Upper lobe of left lung (tissue), 6 donors: ENCODE measurements around the gene DTWD2. TPM values are rescaled to one million over a fixed set of nuclear protein-coding genes. Genes with fewer than 3 reads are reported as not detected.

ENCODE experiments used
- ATAC-seq, 2 donors: fragments of 200-7000 bp; cut with Tn5 transposase; one replicate each; pipeline ENCODE4 v1.9.1; 2022; ENCODE audit warnings: mild to moderate bottlenecking in 2 of 2, moderate library complexity in 2 of 2; ENCODE audit not compliant: low FRiP score in 2 of 2
- DNase-seq, 2 donors: peaks; one replicate each; pipeline ENCODE4 v3.0.0-alpha.2; 2019 to 2020
- H3K27ac ChIP-seq, 4 donors: fragments of 200-600 bp; sonication (generic); one replicate each; pipeline ENCODE4 v1.5.1; 2016 to 2019
- H3K27me3 ChIP-seq, 4 donors: fragments of 200-600 bp; sonication (generic); one replicate each; pipeline ENCODE4 v1.5.1; 2017 to 2019
- H3K36me3 ChIP-seq, 4 donors: fragments of 200-600 bp; sonication (generic); one replicate each; pipeline ENCODE4 v1.5.1; 2016 to 2019
- H3K4me1 ChIP-seq, 4 donors: fragments of 200-600 bp; sonication (generic); one replicate each; pipeline ENCODE4 v1.5.1; 2018 to 2019
- H3K4me3 ChIP-seq, 4 donors: fragments of 200-600 bp; sonication (generic); one replicate each; pipeline ENCODE4 v1.5.1; 2017 to 2019; ENCODE audit warnings: mild to moderate bottlenecking in 2 of 4, moderate library complexity in 1 of 4
- H3K9me3 ChIP-seq, 4 donors: fragments of 200-600 bp; sonication (generic); one replicate each; pipeline ENCODE4 v1.5.1; 2018 to 2019
- CTCF ChIP-seq, 6 experiments: fragments of 450-650 bp in 4 of 6; fragments of 200-600 bp in 2 of 6; sonication (generic) in 2 of 6; IDR thresholded peaks; one replicate each; pipeline ENCODE4 v1.5.1; 2016 to 2019; ENCODE audit warnings: antibody characterized with exemption in 6 of 6
- EP300 ChIP-seq, 4 donors: sonication (generic); formaldehyde crosslinking; IDR thresholded peaks; one replicate each; pipeline ENCODE4 v1.5.1; 2017; ENCODE audit warnings: antibody characterized with exemption in 4 of 4, control low read depth in 2 of 4
- POLR2A ChIP-seq, 4 donors: fragments of 450-650 bp; IDR thresholded peaks; one replicate each; pipeline ENCODE4 v1.5.1; 2016 to 2017; ENCODE audit warnings: antibody characterized with exemption in 4 of 4, mild to moderate bottlenecking in 2 of 4
- POLR2AphosphoS5 ChIP-seq, 2 donors: sonication (generic); formaldehyde crosslinking; IDR thresholded peaks; one replicate each; pipeline ENCODE4 v1.5.1; 2017; ENCODE audit warnings: antibody characterized with exemption in 2 of 2
- WGBS, 2 donors: methylation state at CpG; one replicate each; pipeline ENCODE4 v1.1.5; 2017 to 2018; 5-methylcytosine and 5-hydroxymethylcytosine counted together
- total RNA-seq, 6 donors: library from RNA; depleted of rRNA in 4 of 6; stranded (reverse); fragments of >200 nt in 4 of 6; gene quantifications; one replicate each; pipeline versions ENCODE4 v1.1.0 to v1.2.1, GENCODE V29; 2016 to 2021
- donor health status: DM: no; HTN: no; CAD: no; lungs with moderate emphysema.
- donor health status: DM: no; HTN: yes; CAD: no; lungs with severe emphysema.

Gene DTWD2
- total RNA-seq, 6 donors from 2014 or later: 7.1 to 14.7 (median 9.5) TPM

DNA sequence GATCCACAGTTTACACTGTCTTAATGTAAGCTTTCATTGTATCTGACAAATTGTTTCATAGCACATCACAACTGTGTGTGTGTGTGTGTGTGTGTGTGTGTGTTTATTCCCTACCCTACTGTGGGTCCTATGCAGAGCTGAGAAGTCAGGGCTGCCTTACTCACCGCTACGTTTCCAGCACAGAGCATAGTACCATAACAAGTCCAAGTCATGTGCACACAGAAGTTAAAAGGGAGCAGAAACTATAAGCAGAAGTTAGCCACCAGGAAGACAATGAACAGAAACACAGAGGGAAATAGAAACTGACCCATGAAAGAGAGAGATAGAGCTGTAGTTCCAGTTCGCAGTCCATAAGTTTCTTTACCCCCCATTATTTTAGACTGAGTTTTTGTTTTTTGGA is 44.3 kb upstream of the DTWD2 start:
- no peaks in the 10 kb centered on the region for H3K27me3 ChIP-seq
- ATAC-seq (peak in 1 of 2 donors; percentile 49), DNase-seq (no peak)
- TF ChIP-seq POLR2A (IDR thresholded peaks at IDR 0.05) (peak in 1 of 4 donors; percentile 12), EP300 (IDR thresholded peaks at IDR 0.05) (no peak), POLR2AphosphoS5 (IDR thresholded peaks at IDR 0.05) (no peak), CTCF (IDR thresholded peaks at IDR 0.05) (no peak)
- no peaks in the 10 kb centered on the region for H3K9me3 ChIP-seq
- no peak overlapping the region for H3K4me3 ChIP-seq
- H3K27ac ChIP-seq: peak overlapping the region in 1 of 4 donors; percentile 23
- H3K36me3 ChIP-seq: no peaks in the 10 kb centered on the region
- 80 to 81% methylated on average over 3 of the region's 3 CpGs for WGBS, 2 donors
- no peaks in the 10 kb centered on the region for H3K4me1 ChIP-seq

DNA sequence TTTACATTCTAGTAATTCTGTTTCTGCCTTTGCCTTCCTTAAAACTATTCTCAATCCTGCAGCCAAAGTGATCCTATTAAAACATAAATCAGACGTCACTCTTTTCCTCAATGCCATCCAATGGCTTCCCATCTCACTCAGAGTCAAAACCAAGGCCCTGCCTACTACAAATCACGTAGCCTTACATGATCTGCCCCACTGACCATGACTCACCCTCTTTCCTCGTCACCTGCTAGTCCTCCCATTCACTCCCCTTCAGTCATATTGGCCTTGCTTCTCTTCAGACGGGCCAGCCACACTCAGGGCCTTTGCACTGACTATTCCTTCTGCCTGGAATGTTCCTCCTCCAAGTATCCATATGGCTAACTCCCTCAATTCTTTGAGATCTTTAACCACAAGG is 43.6 kb upstream of the DTWD2 start:
- DNase-seq (peak in 1 of 2 donors; percentile 41), ATAC-seq (peak in 1 of 2 donors; percentile 47)
- Histone ChIP-seq H3K27me3 (no peaks in the 10 kb centered on the region), H3K4me3 (no peak overlapping the region), H3K27ac (peak overlapping the region in 1 of 4 donors; percentile 11), H3K4me1 (no peaks in the 10 kb centered on the region), H3K9me3 (no peaks in the 10 kb centered on the region), H3K36me3 (no peaks in the 10 kb centered on the region)
- TF ChIP-seq POLR2A (IDR thresholded peaks at IDR 0.05) (peak in 1 of 4 donors; percentile 32), POLR2AphosphoS5 (IDR thresholded peaks at IDR 0.05) (peak in 1 of 2 donors; percentile 16), CTCF (IDR thresholded peaks at IDR 0.05) (no peak)
- WGBS, 2 donors: 84 to 87% methylated on average over 4 of the region's 4 CpGs

- no peak for TF ChIP-seq POLR2A (IDR thresholded peaks at IDR 0.05)
- no peak for TF ChIP-seq CTCF (IDR thresholded peaks at IDR 0.05)
- TF ChIP-seq POLR2AphosphoS5 (IDR thresholded peaks at IDR 0.05): no peak
- TF ChIP-seq EP300 (IDR thresholded peaks at IDR 0.05): no peak
- H3K4me3 ChIP-seq: no peak overlapping the region
- no peaks in the 10 kb centered on the region for H3K9me3 ChIP-seq
- H3K4me1 ChIP-seq: no peaks in the 10 kb centered on the region
- DNase-seq (no peak), ATAC-seq (no peak)
- H3K27ac ChIP-seq: no peak overlapping the region
- H3K36me3 ChIP-seq: no peaks in the 10 kb centered on the region
- 59 to 61% methylated on average over 5 of the region's 5 CpGs for WGBS, 2 donors
- H3K27me3 ChIP-seq: no peaks in the 10 kb centered on the region
Observed at GRCh38 chr5:119031011-119031886, 42.9 kb upstream of the DTWD2 start.

GRCh38 chr5:119028575-119028974 is 40.2 kb upstream of the DTWD2 start:
- Histone ChIP-seq H3K36me3 (no peaks in the 10 kb centered on the region), H3K9me3 (peaks cover 0 to 5% (median 3%) of the 10 kb centered on the region in 4 donors), H3K27me3 (no peaks in the 10 kb centered on the region), H3K4me3 (no peak overlapping the region), H3K27ac (no peak overlapping the region), H3K4me1 (no peaks in the 10 kb centered on the region)
- ATAC-seq (no peak), DNase-seq (no peak)
- no peak for TF ChIP-seq EP300 (IDR thresholded peaks at IDR 0.05)
- TF ChIP-seq CTCF (IDR thresholded peaks at IDR 0.05): no peak
- 75 to 76% methylated on average over 5 of the region's 5 CpGs for WGBS, 2 donors

DNA sequence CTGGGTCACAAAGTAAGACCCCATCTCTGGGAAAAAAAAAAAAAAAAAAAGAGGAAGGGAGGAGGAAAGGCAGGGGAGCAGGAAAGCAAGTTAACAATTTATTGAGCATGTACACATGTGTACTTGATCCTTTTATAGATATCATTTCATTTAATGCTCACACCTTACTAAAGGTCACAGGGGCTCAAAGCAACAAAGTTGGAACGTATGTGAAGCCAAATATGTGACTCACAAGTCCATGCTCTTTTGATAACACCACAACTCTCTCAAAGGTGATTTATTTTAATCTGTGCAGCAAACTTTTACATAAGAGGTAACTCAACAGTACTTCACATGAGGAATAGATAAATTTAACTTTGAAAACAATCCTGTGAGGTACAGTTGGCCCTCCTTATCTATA is 34.4 kb upstream of the DTWD2 start:
- no peak overlapping the region for H3K27ac ChIP-seq
- 31% methylated on average over 1 of the region's 1 CpG for WGBS, 2 donors
- H3K27me3 ChIP-seq: no peaks in the 10 kb centered on the region
- DNase-seq (no peak), ATAC-seq (no peak)
- no peak overlapping the region for H3K4me3 ChIP-seq
- TF ChIP-seq EP300 (IDR thresholded peaks at IDR 0.05) (no peak), POLR2A (IDR thresholded peaks at IDR 0.05) (no peak), POLR2AphosphoS5 (IDR thresholded peaks at IDR 0.05) (no peak), CTCF (IDR thresholded peaks at IDR 0.05) (no peak)
- H3K36me3 ChIP-seq: no peaks in the 10 kb centered on the region
- no peaks in the 10 kb centered on the region for H3K4me1 ChIP-seq
- H3K9me3 ChIP-seq: peaks cover 0 to 5% (median 3%) of the 10 kb centered on the region in 4 donors
